Islet precursor cell (in vitro differentiated cells): Measurements from ENCODE around the gene ASTL.
"Not testable (repeated sequence)": the region's sequence is repeated elsewhere in the genome, so short reads cannot be mapped to it uniquely, and the experiment has no call there.

Experiments used
- DNase-seq: peaks from one replicate; pipeline ENCODE4 v3.0.0-alpha.2; 2018

Gene ASTL

DNA sequence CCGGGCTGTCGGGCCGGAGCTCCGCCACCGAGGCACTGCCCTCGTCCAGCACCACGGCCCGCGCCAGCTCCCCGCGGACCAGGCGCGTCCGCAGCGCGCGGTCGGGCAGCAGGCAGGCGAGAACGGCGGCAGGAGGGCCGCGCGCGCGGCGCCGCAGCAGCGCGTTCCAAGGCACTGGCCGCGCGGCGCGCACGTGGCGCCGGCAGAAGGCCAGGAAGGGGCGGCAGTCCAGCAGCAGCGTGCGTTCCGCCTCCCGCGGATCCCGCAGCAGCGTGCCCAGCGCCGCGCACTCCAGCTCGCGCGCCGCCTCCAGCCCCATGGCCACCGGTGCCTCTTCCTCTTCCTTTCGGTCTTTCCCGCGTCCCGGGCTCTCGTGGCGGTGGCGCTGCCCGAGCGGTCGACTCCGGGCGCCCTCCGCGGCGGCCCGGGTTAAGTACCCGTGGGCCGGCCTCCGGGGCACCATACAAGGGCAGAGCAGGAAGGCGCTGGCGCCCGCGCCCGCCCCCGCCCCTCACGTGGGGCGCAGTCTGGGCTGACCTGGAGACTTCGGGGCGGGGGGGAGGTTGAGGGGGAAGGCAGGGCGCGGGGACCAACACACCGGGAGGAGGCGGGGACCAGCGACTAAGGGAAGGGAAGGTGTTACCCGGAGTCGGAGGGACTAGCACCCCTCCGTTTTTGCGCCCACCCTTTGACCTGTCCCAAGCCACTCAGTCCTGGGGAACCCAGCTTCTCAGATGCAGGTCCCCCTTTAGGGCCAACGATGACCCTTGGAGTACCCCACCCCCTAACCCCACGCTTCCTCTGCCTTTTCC, 6.9 kb upstream of the ASTL start, which contains the start of gene DUSP2:
Gene DUSP2 (minus strand): TSS at position 405 of the 812 bp plus-strand sequence. CDS start 86 bp downstream, at position 319.
- peak; percentile 80 for DNase-seq

- peak; percentile 69 for DNase-seq
Measured at GRCh38 chr2:96144481-96145035, 6.3 kb upstream of the ASTL start.

GRCh38 chr2:96143848-96144480, 5.7 kb upstream of the ASTL start:
- peak; percentile 83 for DNase-seq

- DNase-seq: no peak
Measured at GRCh38 chr2:96143231-96143847, 5.0 kb upstream of the ASTL start.

DNA sequence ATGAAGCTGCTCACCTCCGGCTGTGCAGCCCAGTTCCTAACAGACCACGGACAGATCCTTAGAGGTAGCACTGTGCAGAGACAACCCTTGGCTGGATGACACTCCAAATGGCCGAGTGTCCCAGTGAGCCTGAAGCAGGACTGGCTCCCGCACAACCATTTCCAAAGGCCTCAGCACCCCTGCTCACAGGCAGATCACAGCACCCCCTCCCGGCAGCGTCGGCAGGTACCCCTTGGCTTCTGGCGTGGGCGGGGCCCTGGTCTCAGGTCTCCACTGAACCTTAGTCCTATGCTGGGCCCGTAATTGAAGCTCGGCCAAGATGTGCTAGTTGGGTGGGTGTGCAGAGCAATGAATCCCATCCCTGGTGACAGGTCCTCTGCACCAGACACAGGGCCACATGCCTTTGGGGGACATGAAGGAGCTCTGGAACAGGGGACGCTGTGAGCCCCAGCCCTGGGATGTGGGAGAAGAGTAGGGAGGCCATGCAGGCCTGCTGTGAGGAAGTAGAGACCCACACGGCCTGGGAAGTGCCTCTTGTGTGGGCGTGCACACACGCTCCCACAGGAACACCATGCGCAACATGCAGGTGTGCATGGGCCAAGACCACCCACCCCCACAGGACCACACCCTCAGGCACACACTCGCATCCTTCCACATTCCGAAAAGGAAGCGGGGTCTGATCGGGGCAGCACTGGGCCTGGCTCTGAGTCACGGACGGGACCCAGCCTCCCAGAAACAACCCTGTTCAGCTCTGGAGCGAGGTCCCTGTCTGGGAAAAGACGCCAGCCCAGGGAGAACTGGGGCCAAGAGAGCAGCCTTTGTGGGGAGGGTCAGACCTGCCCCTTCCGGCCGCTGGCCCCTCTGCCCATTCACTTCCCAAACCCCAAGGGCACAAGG, 4.2 kb upstream of the ASTL start:
- DNase-seq: no peak

GRCh38 chr2:96141624-96141967, 3.3 kb upstream of the ASTL start:
- not testable (repeated sequence) for DNase-seq

GRCh38 chr2:96140941-96141623, 2.8 kb upstream of the ASTL start:
- DNase-seq: no peak

DNA sequence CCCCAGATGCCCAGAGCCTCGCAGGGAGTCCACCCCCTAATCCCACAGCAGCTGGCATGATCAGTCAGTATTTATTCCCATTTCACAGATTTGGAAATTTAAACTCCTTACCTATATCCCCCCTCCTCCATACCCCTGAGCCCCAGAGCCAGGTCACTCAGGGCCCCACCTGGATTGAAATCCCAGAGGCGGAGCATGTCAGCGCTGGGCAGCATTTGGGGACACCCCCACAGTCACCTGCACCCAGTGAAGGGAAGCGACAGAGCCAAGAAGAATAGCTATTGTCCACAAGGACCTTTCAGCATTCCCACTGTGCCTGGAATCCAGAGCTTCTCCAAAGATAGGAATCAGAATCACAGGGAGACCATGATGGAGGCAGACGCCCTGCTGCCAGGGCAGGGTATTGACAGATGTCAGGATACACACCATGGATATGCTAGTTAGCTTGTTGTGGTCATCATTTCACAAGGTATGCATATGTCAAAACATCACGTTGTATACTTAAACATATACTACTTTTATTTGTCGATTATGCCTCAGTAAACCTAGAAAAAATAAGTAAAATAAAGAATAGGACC, 968 bp upstream of the ASTL start:
- no peak for DNase-seq

- no peak for DNase-seq
Measured at GRCh38 chr2:96137321-96138178, 752 bp downstream of the ASTL start.

DNA sequence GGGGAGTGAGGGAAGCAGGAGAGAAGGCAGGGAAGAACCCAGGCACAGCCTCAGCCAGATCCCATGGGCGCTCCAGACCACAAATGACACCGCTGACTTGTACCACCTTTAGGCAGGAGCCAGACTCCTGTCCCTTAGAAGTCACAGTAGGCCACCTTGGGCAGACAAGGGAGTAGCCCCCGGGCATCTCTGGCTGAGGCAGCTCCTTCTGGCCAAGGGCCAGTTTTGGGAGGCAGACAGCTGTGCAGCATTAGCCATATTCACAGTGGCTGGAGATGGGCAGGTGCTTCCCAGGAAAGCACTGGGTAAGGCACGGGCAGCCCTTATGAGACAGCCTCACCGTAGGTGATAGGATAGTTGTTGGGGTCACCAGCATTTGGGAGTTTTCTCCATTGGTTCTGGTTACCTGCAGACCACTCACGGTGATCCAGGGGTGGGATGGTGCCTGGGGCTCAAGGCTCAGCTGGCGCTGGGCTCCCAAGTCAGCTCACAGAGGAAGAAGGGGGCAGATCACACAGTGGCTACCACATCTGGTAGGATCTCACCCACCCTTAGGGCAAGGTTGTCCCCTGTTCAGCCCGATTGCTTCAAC, 2.1 kb downstream of the ASTL start:
- DNase-seq: no peak

DNA sequence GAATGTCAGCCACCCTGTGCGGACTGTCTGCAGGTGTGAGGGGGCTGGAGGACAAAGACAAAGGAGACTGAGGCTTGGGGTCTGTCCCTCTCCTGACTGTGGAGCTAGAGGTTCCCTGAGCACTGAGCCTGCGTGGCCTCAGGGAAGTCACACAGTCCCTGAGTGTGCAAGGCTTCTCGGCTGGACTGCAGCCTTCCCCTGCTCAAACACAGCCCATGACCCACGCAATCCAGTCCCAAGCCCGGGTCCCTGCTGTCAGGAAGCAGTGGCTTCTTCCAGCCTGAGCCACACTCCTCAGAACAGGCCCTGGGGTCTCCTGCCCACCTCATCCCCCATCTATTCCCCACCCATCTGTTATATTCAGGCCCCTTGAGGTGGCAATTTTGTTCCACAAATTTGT, 2.7 kb downstream of the ASTL start:
- no peak for DNase-seq

DNA sequence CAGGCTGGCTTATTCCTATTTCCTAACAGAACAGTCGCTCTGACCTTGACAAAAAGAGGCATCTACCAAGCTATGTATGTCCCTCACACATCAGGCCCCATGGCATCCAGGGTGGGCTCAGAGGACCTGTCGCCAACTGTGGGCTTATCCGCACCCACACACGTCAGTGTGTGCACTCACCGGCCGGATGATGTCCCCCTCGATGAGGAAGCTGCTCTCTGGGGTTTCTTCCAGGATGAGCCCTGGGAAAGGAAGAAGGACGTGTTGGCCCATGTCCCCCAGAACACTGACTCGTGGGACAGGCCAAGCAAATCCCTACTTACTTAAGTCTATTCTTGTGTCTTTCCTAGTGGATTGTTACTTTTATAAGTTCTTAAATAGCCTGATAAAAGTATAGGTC, 3.1 kb downstream of the ASTL start:
- no peak for DNase-seq

GRCh38 chr2:96134421-96134820, 3.9 kb downstream of the ASTL start:
- DNase-seq: no peak

DNA sequence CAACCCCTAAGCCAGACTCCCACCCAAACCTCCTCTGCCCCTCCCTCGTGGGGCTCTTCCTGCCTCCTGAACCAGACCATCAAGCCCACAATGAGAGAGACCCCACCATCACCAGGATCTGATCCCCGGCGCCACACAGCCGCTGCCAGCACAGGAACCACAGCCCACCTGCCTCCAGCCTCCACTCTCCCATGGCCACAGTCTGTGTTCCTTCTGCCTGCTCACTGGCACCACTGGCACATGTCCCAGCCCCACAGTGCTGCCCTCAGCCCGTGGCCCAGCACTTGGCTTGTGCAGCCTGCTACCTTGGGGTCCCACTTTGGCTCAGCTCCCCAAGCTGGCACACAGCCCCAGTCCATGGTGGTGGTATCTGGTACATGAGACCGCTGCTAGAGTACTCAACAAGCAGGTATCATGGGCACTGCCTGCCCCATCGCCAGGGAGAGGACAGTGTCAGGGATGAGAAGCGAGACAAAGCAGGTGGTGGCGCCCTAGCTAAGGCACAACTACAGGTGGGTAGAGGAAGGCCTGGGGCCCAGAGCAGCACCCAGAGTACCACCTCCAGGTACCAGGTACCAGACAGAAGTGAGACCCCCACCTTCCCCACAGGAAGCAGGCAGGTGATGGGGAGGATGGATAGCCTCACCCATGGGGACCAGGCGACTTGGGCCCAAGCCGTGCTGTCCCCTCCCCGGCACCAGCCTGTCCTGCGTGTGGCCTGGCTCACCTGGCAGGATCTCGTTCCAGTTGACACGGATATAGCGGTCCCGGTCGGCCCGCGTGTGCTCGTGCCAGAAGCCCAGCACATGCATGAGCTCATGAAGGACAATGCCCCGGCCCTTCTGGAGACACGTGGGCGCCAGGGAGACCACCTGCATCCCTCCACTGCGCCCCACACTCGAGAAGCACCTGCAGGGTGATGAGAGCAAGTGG, 6.2 kb downstream of the ASTL start:
- DNase-seq: no peak

- no peak for DNase-seq
Measured at GRCh38 chr2:96131152-96131812, 7.0 kb downstream of the ASTL start.

- DNase-seq: no peak
Measured at GRCh38 chr2:96130483-96130882, 7.8 kb downstream of the ASTL start.

DNA sequence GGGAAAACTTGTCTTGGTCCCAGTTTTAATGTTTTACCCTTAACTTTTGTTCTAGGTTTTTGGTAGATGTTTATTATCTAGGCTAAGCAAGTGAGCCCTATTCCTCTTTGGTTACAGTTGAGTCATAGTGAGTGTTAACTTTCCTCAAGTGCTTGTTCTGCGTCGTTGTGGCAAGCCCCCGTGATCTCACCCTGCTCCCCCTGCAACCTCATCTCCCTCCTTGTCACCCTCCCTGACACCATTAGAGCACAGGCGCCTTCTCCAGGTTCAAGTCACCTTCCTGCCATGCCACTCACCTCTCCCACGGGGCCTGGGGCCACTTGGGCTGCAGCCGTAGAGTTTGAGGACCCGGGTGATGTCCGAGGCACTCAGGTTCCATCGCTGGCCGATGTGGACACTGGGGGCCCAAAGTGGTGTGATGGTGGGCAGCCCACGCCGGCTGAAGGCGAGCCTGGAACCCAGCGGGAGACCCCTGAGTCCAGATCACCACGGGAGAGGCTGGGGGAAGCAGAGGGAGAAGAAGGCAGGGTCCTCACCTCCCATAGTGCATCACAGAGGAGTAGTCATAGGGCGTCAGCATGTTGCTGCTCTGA, 8.7 kb downstream of the ASTL start:
- no peak for DNase-seq

GRCh38 chr2:96128456-96128855, 9.8 kb downstream of the ASTL start:
- DNase-seq: no peak
